ENCODE data around the gene PDZRN3.

- no peak for TF ChIP-seq CTCF (IDR thresholded peaks at IDR 0.05)
- no peak for TF ChIP-seq EZH2phosphoT487 (IDR thresholded peaks at IDR 0.05; ENCODE audit: borderline replicate concordance, low read depth)
- TF ChIP-seq TAF1 (IDR thresholded peaks at IDR 0.05; ENCODE audit: borderline replicate concordance, low read depth, low read length) = no peak
- TF ChIP-seq TEAD4 (IDR thresholded peaks at IDR 0.05; ENCODE audit: borderline replicate concordance, insufficient read depth) = no peak
- no peak for TF ChIP-seq RAD21 (IDR thresholded peaks at IDR 0.05; ENCODE audit: low read length)
- TF ChIP-seq, protein P1, sequence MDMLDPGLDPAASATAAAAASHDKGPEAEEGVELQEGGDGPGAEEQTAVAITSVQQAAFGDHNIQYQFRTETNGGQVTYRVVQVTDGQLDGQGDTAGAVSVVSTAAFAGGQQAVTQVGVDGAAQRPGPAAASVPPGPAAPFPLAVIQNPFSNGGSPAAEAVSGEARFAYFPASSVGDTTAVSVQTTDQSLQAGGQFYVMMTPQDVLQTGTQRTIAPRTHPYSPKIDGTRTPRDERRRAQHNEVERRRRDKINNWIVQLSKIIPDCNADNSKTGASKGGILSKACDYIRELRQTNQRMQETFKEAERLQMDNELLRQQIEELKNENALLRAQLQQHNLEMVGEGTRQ (IDR thresholded peaks at IDR 0.05; ENCODE audit: borderline replicate concordance, low read depth, low read length) = no peak
- no peak for TF ChIP-seq EP300 (IDR thresholded peaks at IDR 0.05; ENCODE audit: borderline replicate concordance in 1 of 2, low read depth in 1 of 2, low read length in 1 of 2)
- no peak for TF ChIP-seq GABPA (IDR thresholded peaks at IDR 0.05; ENCODE audit: low read depth)
- TF ChIP-seq NFIC (IDR thresholded peaks at IDR 0.05; ENCODE audit: borderline replicate concordance) = no peak
- TF ChIP-seq RCOR1 (IDR thresholded peaks at IDR 0.05; ENCODE audit: low read length) = no peak
- no peak for TF ChIP-seq USF1 (IDR thresholded peaks at IDR 0.05; ENCODE audit: borderline replicate concordance, low read depth)
- TF ChIP-seq YY1 (IDR thresholded peaks at IDR 0.05; ENCODE audit: low read depth) = no peak
- TF ChIP-seq NRF1 (IDR thresholded peaks at IDR 0.05; ENCODE audit: low read depth, low read length) = no peak
- TF ChIP-seq SIN3A (IDR thresholded peaks at IDR 0.05; ENCODE audit: borderline replicate concordance, low read depth, low read length) = no peak
Observed at GRCh38 chr3:73592154-73593144, 32.3 kb downstream of the PDZRN3 start.

All from SK-N-SH (cell line).